SU-DHL-6 (cell line): ENCODE measurements around the gene DAPK1.

ENCODE experiments used
- H2AFZ ChIP-seq: fragments of 200-600 bp; sonication (generic); 2 replicates; pipeline ENCODE4 v1.6.1; 2014; ENCODE audit warnings: low read depth, mild to moderate bottlenecking, moderate library complexity, mixed read lengths, antibody characterized with exemption, low read length; ENCODE audit not compliant: severe bottlenecking
- H3F3A ChIP-seq: fragments of 200-600 bp; shearing (Covaris generic); 2 replicates; pipeline ENCODE4 v1.6.0; 2016; ENCODE audit warnings: antibody characterized with exemption, mild to moderate bottlenecking; ENCODE audit not compliant: insufficient read depth
- H3K27ac ChIP-seq: fragments of 200-600 bp; sonication (generic); 2 replicates; pipeline ENCODE4 v1.5.1; 2016; ENCODE audit warnings: low read depth, mild to moderate bottlenecking, low read length, moderate library complexity, mixed read lengths
- H3K27me3 ChIP-seq: fragments of 200-600 bp; sonication (generic), shearing (Covaris generic); 2 replicates; pipeline ENCODE4 v1.6.0; 2014; ENCODE audit warnings: mild to moderate bottlenecking, low read length
- H3K36me3 ChIP-seq: fragments of 200-600 bp; sonication (generic); 2 replicates; pipeline ENCODE4 v1.6.1; 2014; ENCODE audit warnings: mild to moderate bottlenecking, low read length, mixed read lengths
- H3K4me2 ChIP-seq: fragments of 300-600, 200-600 bp; shearing (Covaris generic), sonication (generic); 2 replicates; pipeline ENCODE4 v1.6.0; 2014; ENCODE audit warnings: low read length, low read depth, mild to moderate bottlenecking; ENCODE audit not compliant: poor library complexity, severe bottlenecking
- H3K4me3 ChIP-seq: fragments of 200-600 bp; sonication (generic); 2 replicates; pipeline ENCODE4 v1.5.1; 2014; ENCODE audit warnings: antibody characterized with exemption, low read length, mild to moderate bottlenecking, mixed read lengths; ENCODE audit not compliant: insufficient read depth, poor library complexity, severe bottlenecking
- H3K79me2 ChIP-seq: fragments of 200-600 bp; sonication (generic); 2 replicates; pipeline ENCODE4 v1.6.1; 2014; ENCODE audit warnings: mild to moderate bottlenecking, low read length, moderate library complexity; ENCODE audit not compliant: insufficient read depth
- H3K9ac ChIP-seq: fragments of 200-600 bp; sonication (generic); 2 replicates; pipeline ENCODE4 v1.7.0; 2014; ENCODE audit warnings: mild to moderate bottlenecking, low read length
- H3K9me2 ChIP-seq: fragments of 200-600 bp; sonication (generic); replicated peaks from 2 replicates; pipeline ENCODE4 v1.6.1; 2014; ENCODE audit warnings: low read length; ENCODE audit not compliant: insufficient read depth
- H3K9me3 ChIP-seq: fragments of 200-600 bp; sonication (generic); 2 replicates; pipeline ENCODE4 v1.6.1; 2014; ENCODE audit warnings: low read length, mixed read lengths; ENCODE audit not compliant: insufficient read depth
- H4K20me1 ChIP-seq: fragments of 200-600 bp; sonication (generic); 2 replicates; pipeline ENCODE4 v1.6.1; 2014; ENCODE audit warnings: low read depth, mild to moderate bottlenecking, antibody characterized with exemption, low read length, moderate library complexity, mixed read lengths
- EZH2phosphoT487 ChIP-seq: fragments of 200-600 bp; sonication (generic), shearing (Covaris generic); conservative IDR thresholded peaks from 2 replicates; pipeline ENCODE4 v1.6.1; 2018; ENCODE audit warnings: mild to moderate bottlenecking, antibody characterized with exemption, low read length, moderate library complexity, mixed read lengths
- TF ChIP-seq, protein P1 (sequence below): fragments of 200-600 bp; sonication (generic); IDR thresholded peaks from one replicate; pipeline ENCODE4 v1.5.1; 2017; ENCODE audit warnings: antibody characterized with exemption, mild to moderate bottlenecking, low read length, moderate library complexity; ENCODE audit not compliant: insufficient read depth, poor library complexity, severe bottlenecking

Gene DAPK1

DNA sequence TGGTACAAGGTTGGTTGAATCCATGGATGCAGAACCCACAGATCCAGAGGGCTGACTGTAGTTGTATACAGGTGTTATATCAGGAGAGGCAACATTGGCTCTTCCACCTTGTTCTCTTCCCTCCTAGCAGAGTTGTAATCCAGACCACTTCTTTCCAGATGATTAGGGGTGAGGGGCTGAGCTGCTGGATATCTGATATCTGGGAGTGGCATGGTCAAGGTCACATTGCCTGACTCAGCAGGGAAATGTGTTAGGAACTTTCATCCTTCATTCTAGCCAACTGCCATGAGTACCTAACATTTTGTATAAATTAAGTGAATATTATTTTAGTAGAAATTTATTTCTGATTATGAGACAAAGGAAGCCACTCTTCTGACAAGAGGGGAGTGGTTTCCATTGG, 7.3 kb downstream of the DAPK1 start:
- Histone ChIP-seq H3K9ac (no peak overlapping the region), H3K4me2 (no peak overlapping the region), H3K9me2 (no peaks in the 10 kb centered on the region), H3K27me3 (no peaks in the 10 kb centered on the region), H2AFZ (no peak overlapping the region), H3K9me3 (no peaks in the 10 kb centered on the region), H4K20me1 (no peaks in the 10 kb centered on the region), H3K27ac (no peak overlapping the region), H3K36me3 (no peaks in the 10 kb centered on the region), H3K79me2 (no peaks in the 10 kb centered on the region), H3F3A (no peaks in the 10 kb centered on the region), H3K4me3 (no peak overlapping the region)
- TF ChIP-seq, protein P1, sequence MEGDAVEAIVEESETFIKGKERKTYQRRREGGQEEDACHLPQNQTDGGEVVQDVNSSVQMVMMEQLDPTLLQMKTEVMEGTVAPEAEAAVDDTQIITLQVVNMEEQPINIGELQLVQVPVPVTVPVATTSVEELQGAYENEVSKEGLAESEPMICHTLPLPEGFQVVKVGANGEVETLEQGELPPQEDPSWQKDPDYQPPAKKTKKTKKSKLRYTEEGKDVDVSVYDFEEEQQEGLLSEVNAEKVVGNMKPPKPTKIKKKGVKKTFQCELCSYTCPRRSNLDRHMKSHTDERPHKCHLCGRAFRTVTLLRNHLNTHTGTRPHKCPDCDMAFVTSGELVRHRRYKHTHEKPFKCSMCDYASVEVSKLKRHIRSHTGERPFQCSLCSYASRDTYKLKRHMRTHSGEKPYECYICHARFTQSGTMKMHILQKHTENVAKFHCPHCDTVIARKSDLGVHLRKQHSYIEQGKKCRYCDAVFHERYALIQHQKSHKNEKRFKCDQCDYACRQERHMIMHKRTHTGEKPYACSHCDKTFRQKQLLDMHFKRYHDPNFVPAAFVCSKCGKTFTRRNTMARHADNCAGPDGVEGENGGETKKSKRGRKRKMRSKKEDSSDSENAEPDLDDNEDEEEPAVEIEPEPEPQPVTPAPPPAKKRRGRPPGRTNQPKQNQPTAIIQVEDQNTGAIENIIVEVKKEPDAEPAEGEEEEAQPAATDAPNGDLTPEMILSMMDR, result no peak
- no peak for TF ChIP-seq EZH2phosphoT487

DNA sequence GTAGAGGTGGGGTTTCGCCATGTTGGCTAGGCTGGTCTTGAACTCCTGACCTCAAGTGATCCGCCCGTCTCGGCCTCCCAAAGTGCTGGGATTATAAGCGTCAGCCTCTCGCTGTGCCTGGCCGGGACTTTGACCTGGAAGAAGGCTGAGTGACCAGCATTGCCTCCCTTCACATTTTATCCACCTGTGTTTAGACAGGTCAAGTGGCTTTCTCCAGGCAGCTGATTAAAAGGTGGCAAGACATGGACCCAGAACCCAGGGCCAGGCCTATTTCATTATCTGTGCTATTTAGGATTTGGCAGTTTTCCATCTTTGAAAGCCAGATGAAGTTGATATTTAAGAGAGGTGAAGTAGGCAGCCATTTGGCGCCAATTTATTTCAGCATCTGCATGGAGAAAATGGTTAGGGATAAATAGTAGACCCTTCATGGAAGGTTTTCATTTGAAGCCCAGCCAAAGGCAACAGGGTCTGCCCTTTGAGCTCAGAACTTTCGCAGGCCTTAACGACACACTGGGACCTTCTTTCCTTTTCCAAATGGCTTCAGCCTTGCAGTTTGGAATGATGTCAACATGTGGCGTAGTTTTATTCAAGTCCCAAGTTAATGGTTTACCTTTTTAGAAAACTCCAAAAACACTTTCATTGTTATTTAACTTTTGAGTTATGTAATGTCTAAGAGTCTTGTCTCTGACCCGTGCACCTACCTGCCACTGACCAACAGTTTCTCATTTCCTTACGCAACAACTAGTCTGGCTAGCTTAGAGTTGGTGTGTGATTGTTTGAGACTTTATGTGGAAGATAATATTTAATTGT, 8.4 kb downstream of the DAPK1 start:
- H3K9me2 ChIP-seq, result no peaks in the 10 kb centered on the region
- H3K9ac ChIP-seq, result no peak overlapping the region
- TF ChIP-seq, protein P1, result no peak
- no peak for TF ChIP-seq EZH2phosphoT487
- no peaks in the 10 kb centered on the region for H3K9me3 ChIP-seq
- H3K4me2 ChIP-seq, result no peak overlapping the region
- H2AFZ ChIP-seq, result no peak overlapping the region
- no peaks in the 10 kb centered on the region for H4K20me1 ChIP-seq
- no peaks in the 10 kb centered on the region for H3K79me2 ChIP-seq
- no peaks in the 10 kb centered on the region for H3F3A ChIP-seq
- no peaks in the 10 kb centered on the region for H3K36me3 ChIP-seq
- no peak overlapping the region for H3K4me3 ChIP-seq
- H3K27ac ChIP-seq, result no peak overlapping the region
- no peaks in the 10 kb centered on the region for H3K27me3 ChIP-seq

DNA sequence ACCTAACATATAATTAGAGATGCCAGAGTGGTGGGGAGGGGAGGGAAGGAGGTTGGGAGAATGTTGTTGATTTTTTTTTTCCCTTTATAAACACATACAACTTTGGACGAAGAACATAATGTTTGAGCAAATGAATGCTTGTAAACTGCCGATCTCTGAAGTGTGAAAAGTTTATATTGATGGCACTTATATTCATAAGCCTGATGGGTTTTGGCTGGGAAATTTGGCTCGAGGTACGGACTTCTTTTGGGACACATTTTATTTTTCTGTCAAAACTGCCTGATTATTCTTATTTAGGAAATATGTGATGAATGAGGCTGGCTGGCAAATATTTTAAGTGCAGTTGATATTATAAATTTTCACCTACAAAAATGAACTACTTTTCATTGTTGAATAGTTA, 9.9 kb downstream of the DAPK1 start:
- Histone ChIP-seq H3K27me3 (no peaks in the 10 kb centered on the region), H3K9me3 (no peaks in the 10 kb centered on the region), H4K20me1 (no peaks in the 10 kb centered on the region), H3K9ac (no peak overlapping the region), H2AFZ (no peak overlapping the region), H3K4me2 (no peak overlapping the region), H3K4me3 (no peak overlapping the region), H3K36me3 (no peaks in the 10 kb centered on the region), H3K79me2 (no peaks in the 10 kb centered on the region), H3K9me2 (no peaks in the 10 kb centered on the region), H3F3A (no peaks in the 10 kb centered on the region), H3K27ac (no peak overlapping the region)
- TF ChIP-seq, protein P1, result no peak
- no peak for TF ChIP-seq EZH2phosphoT487
